ENCODE measurements around the gene CDS1. TPM values are rescaled to one million over a fixed set of nuclear protein-coding genes. Genes with fewer than 3 reads are reported as not detected.

Gene CDS1
- 0.17 and 0.47 TPM in 2 replicates for total RNA-seq

GRCh38 chr4:84582988-84583875 is at the start of gene CDS1:
Gene CDS1 (plus strand): TSS chr4:84583127. CDS start chr4:84583402, 275 bp downstream.

Other genes with a start within 250 kb of the CDS1 start
- 6.5 and 9.5 TPM in 2 replicates for gene NKX6-1, start 83.8 kb upstream of the CDS1 start, total RNA-seq